Measurements from ENCODE around the gene PTPN7. TPM values are rescaled to one million over a fixed set of nuclear protein-coding genes. Genes with fewer than 3 reads are reported as not detected.

The PTPN7 gene
- total RNA-seq, 1 experiment from 2014 or later, result not detected

DNA sequence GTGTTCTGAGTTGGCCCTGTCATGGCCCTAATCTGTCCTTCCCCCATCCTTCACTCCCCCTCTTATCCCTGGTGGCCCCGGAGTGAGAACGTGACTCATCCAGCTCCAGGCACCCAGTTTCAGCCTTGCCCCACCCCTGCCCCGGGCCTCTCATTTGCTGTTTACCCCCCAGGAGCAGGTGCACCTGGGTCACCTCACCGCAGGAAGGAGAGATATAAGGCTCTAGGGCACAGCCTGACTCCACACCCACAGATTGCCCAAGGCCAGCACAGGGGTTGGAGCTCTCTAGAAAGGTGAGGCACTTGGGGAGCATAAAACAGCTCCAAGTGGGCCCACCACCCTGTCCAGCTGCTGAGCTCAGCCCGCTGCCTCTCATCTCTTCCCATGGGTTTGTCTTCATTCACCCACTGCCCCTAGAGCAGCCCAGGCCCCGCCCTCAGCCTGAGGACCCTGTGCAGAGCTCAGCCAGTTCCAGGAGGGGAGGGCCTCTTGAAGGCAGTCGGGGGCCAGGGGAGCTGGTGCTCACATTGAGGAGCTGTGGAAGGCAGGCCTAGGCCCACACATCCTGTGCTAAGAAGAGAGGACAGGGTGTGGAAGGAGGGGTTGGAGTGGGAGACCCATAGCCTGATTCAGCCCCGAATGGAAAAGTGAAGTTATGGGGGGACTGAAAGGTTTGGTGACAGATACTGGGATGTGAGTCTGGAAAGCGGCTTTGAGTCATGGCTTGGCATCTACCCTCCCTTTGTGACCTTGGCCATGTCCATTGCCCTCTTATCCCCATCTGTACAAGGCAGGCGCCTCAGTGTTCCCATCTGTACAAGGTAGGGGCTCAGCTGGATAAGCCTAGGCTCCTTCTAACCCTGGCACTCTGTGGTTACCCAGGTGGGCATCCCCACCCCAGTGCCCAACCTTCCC lies 53.8 kb downstream of the PTPN7 start:
- Histone ChIP-seq H3K9me2 (replicated peaks; ENCODE audit: low read length) (no peaks in the 10 kb centered on the region), H3K36me3 (ENCODE audit: low read depth, low read length) (no peaks in the 10 kb centered on the region), H3K9me3 (ENCODE audit: low read length) (no peaks in the 10 kb centered on the region), H3K4me2 (ENCODE audit: low read length) (0 out of 2 replicates have a peak overlapping the region, but pooled peaks have one; percentile 8), H4K20me1 (ENCODE audit: low read length) (no peaks in the 10 kb centered on the region), H3K9ac (ENCODE audit: low read length) (peak overlapping the region; percentile 50; the same call in 1 of the 2 replicates), H2AFZ (ENCODE audit: low read length) (no peak overlapping the region), H3K4me1 (ENCODE audit: insufficient read depth, low read length) (peaks cover 31% of the 10 kb centered on the region), H3K27me3 (ENCODE audit: low read length) (no peaks in the 10 kb centered on the region), H3K27ac (ENCODE audit: low read length) (peak overlapping the region; percentile 81), H3K4me3 (ENCODE audit: low read length) (no peak overlapping the region), H3K79me2 (ENCODE audit: low read length) (no peaks in the 10 kb centered on the region), H3F3A (ENCODE audit: low read length, unreplicated experiment) (no peaks in the 10 kb centered on the region)
- DNase-seq (peak; percentile 48), ATAC-seq (peak; percentile 31; the same call in 1 of the 2 replicates)
- intact Hi-C loops (cut with micrococcal nuclease), result no loop called here
- TF ChIP-seq, protein P1, sequence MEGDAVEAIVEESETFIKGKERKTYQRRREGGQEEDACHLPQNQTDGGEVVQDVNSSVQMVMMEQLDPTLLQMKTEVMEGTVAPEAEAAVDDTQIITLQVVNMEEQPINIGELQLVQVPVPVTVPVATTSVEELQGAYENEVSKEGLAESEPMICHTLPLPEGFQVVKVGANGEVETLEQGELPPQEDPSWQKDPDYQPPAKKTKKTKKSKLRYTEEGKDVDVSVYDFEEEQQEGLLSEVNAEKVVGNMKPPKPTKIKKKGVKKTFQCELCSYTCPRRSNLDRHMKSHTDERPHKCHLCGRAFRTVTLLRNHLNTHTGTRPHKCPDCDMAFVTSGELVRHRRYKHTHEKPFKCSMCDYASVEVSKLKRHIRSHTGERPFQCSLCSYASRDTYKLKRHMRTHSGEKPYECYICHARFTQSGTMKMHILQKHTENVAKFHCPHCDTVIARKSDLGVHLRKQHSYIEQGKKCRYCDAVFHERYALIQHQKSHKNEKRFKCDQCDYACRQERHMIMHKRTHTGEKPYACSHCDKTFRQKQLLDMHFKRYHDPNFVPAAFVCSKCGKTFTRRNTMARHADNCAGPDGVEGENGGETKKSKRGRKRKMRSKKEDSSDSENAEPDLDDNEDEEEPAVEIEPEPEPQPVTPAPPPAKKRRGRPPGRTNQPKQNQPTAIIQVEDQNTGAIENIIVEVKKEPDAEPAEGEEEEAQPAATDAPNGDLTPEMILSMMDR (conservative IDR thresholded peaks at IDR 0.05; ENCODE audit: low read depth, low read length), result no peak
- no peak for TF ChIP-seq EZH2 (IDR thresholded peaks at IDR 0.05; ENCODE audit: low read length, unreplicated experiment)
- no peak for TF ChIP-seq EZH2phosphoT487 (IDR thresholded peaks at IDR 0.05; ENCODE audit: borderline replicate concordance, low read length)
- POLR2A ChIA-PET (ENCODE audit: unreplicated experiment), result interaction anchor here (0.7 kb wide), 1 partner anchor 60 kb away, joined by 3 read pairs; no protein-coding TSS in a partner anchor
- TSS peak; percentile 93 for BruUV-seq (replicated peaks)
- CTCF ChIA-PET, result no interaction called here

DNA sequence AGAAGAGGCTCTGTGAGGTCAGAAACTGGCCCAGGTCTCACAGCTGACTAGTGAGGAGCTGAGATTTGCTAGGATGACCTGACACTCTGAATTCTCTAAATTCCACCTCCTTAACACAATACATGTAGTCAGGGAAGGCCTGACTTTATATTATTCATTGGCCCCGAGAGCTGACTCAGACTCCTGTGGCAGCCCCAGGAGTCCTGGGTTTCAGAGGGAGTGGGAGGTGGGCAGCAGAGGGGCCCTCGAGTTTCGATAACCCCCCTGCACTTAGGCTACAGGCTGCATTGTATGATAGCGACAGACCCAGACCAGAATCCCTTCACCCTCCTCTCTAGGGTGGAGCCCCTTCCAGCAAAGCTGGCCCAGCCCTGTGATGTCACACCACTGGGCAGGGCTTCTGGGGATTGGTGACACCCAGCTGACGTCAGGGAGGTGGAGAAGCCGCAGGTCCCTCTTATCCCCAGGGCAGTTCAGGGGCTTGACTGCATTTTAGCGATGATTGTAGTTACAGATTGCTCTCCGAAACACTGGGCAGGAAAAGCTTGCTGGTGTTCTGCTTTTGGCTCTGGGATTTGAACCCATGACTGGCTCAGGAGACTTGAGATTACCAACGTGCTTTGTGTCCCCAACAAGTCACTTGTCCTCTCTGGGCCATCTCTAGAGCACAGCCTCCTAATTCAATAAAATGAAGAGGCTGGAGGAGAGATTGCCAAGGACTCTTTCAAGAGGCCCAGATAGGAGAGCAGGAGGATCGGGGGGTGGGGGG lies 54.6 kb downstream of the PTPN7 start:
- Histone ChIP-seq H3K9me2 (replicated peaks; ENCODE audit: low read length) (no peaks in the 10 kb centered on the region), H3K9ac (ENCODE audit: low read length) (peak overlapping the region; percentile 50), H3K27me3 (ENCODE audit: low read length) (no peaks in the 10 kb centered on the region), H2AFZ (ENCODE audit: low read length) (0 out of 2 replicates have a peak overlapping the region, but pooled peaks have one; percentile 15), H3K9me3 (ENCODE audit: low read length) (no peaks in the 10 kb centered on the region), H3K36me3 (ENCODE audit: low read depth, low read length) (no peaks in the 10 kb centered on the region), H3F3A (ENCODE audit: low read length, unreplicated experiment) (no peaks in the 10 kb centered on the region), H3K4me3 (ENCODE audit: low read length) (no peak overlapping the region), H3K79me2 (ENCODE audit: low read length) (no peaks in the 10 kb centered on the region), H3K4me2 (ENCODE audit: low read length) (0 out of 2 replicates have a peak overlapping the region, but pooled peaks have one; percentile 8), H3K4me1 (ENCODE audit: insufficient read depth, low read length) (peaks cover 31% of the 10 kb centered on the region), H4K20me1 (ENCODE audit: low read length) (no peaks in the 10 kb centered on the region), H3K27ac (ENCODE audit: low read length) (peak overlapping the region; percentile 81)
- intact Hi-C loops (cut with micrococcal nuclease), result no loop called here
- no peak for TF ChIP-seq EZH2 (IDR thresholded peaks at IDR 0.05; ENCODE audit: low read length, unreplicated experiment)
- TF ChIP-seq, protein P1 (conservative IDR thresholded peaks at IDR 0.05; ENCODE audit: low read depth, low read length), result no peak
- no peak for TF ChIP-seq EZH2phosphoT487 (IDR thresholded peaks at IDR 0.05; ENCODE audit: borderline replicate concordance, low read length)
- BruUV-seq (replicated peaks), result no TSS peak
- ChIA-PET CTCF (no interaction called here), POLR2A (ENCODE audit: unreplicated experiment) (interaction anchor here (0.7 kb wide), 1 partner anchor 59 kb away, joined by 3 read pairs; no protein-coding TSS in a partner anchor)
- peak; percentile 56 for DNase-seq
- peak; percentile 40 for ATAC-seq

Measured in PC-3 (cell line).